DMS153 treated with DMSO at 0.1 percent for 48 hours (cell line): ENCODE results near the gene PLCG2.

Experiments used
- DNase-seq: peaks from one replicate; lab custom pipeline; 2025; ENCODE audit not compliant: unreplicated experiment; lab: John Stamatoyannopoulos, UW

PLCG2 gene

GRCh38 chr16:81841722-81842121 lies 62.6 kb downstream of the PLCG2 start:
- DNase-seq, result no peak

DNA sequence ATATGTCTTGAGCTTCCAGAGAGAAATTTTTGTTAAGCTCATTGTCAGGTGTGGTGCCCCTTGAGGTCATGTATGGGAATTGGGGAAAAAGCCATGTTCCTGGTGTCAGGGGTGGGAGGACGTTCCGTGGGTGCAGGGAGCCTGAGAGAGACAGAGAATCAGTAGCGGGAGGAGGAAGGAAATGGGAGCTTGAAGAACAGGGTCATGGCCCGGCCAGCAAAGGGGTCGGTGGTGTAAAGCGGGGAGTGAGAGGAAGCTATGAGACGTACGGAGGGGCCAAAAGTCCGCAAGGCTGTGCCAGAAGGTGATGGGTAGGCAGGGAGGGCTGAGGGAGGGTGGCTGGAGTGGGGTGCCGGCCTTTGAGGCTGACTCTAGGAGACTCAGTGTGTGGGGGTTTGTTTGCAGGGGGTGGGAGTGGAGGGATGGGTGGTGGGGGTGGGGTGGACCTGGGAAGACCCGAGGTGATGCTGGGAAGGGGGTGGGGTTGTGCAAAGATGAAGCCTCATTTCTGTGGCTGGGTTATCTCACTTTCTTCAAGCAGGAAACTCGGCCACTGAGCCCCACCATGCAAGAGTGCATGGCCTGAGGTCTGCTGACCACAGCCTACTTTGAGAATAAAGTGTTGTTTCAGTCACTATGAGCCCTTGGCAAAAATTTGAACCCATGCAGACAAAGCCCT lies 63.6 kb downstream of the PLCG2 start:
- DNase-seq, result no peak

DNA sequence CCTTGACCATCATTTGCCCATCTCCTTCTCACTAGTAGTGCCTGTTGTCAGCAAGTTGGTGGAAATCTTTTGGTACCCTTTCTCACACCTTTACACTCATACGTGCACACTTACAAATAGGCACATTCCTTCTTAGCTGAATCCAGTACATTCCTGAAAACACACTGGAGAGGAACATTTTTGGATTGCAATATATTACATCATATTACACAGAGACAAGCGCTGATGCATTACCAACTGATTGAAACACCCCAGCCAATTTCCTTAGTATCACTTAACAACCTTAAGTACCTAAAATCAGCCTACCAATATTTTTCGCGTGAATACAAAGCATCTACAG lies 64.1 kb downstream of the PLCG2 start:
- no peak for DNase-seq

GRCh38 chr16:81843683-81844082 lies 64.6 kb downstream of the PLCG2 start:
- DNase-seq, result no peak

- no peak for DNase-seq
These were observed 67.0 kb downstream of the PLCG2 start for GRCh38 chr16:81846105-81846504.

- no peak for DNase-seq
These were observed 69.3 kb downstream of the PLCG2 start for GRCh38 chr16:81848306-81848853.

DNA sequence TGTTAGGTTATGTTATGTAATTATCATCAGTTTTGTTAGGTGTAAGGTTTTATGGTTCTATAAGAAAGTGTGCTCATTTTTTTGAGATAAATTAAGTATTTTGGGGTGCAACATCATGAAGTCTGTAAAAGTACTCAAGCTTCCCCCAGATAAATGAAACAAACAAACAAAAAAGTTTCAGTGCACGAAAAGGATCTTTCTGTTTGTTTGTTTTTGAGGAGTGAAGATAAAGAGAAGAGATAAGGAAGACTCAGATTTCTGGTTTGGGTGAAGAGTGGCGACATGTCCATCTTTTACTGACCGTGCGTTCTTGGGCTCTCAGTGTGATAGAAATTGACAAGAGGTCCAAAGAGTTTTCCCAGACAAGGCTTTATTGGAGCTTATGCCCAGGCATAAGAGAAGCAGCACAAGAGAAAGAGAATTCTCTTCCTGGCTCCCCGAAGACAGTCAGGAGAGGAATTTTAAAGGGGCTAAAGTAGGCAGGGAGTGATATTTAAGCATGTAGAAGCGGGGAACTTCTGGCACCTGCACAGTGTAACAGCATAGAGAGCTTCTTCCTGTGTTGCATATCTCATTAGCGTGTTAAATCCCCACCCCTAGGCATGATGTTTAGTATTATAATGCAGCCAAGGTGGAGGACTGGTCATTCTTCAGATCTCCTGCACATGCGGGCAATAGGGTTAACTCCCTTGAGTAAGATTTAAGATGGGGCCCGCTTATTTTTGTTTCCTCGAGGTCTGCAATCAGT lies 71.3 kb downstream of the PLCG2 start:
- DNase-seq, result no peak

- no peak for DNase-seq
These were observed 73.3 kb downstream of the PLCG2 start for GRCh38 chr16:81852347-81852746.

GRCh38 chr16:81855552-81856153 lies 76.6 kb downstream of the PLCG2 start:
- DNase-seq, result no peak

- no peak for DNase-seq
These were observed 81.5 kb downstream of the PLCG2 start for GRCh38 chr16:81860287-81861266.

DNA sequence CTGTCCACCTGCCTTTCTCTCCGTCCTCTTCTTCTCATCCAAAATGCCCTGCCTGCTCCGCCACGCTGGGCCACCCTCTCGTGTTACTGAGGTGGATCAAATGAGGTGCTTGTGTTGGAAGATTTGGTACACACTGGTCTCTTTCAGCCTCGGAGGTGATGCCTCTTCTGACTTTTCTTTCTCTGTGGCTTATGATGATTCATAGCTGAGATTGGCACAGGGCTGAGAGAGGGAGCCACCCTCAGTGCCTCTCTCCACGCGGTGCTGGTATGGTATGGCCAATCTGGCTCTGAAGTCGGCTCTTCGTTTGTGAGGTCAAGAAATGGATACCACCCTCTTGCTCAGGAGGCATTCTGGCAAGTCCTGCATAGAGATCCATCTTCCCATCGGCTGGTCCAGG lies 82.4 kb downstream of the PLCG2 start:
- DNase-seq, result no peak

DNA sequence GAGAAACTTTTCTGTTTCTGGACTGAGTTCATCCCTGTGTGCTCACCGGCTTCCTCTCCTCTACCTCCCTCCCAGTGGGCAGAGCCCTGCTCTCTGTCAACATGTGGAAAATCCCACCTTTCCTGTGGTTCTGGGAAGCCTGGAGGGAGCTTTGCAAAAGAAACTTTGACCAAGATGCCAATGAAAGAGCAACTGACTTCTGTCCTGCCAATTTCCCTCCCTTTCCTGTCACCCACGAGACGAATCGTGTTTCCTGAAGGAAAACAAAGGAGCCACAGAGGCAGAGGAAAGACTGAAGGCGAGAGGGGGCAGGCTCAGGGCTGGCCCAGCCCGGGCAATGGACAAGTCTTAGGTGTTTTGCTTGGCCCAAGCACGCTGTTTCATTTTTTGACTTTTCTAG lies 82.8 kb downstream of the PLCG2 start:
- no peak for DNase-seq

DNA sequence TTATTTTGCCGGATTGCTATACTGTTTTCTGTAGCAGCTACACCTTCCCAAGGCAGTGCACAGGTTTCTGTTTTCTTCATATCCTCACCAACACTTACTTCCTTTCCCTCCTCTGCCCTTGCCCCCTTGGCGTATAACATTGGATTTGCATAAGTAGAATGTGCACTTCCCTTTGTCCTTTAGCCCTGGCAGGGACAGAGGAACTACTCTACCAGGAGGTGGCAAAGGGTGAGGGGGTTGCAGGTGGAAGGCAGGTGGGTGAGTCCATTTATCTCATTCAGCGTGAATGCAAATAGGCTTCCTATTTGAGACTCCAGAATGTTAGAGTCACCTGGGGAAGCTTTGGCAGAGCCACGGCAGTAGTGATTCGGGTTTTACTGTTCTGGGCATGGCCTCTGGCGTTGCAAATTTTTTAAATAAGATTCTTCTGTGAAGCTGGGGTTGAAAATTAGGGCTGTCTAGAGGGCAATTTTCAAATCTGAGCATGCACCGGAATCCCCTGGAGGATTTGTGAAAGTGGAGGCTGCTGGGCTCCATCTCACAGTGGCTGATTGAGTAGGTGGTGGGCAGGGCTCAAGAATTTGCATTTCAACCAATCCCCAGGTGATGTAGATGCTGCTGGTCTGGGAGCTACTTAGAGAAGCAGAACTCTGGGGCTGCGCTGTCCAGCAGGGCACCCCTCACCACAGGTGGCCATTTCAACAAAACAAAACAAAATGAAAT lies 84.7 kb downstream of the PLCG2 start:
- DNase-seq, result peak; percentile 9

- DNase-seq, result no peak
These were observed 85.7 kb downstream of the PLCG2 start for GRCh38 chr16:81864646-81865382.

GRCh38 chr16:81866820-81867440 lies 87.8 kb downstream of the PLCG2 start:
- DNase-seq, result no peak

GRCh38 chr16:81868057-81868748 lies 89.1 kb downstream of the PLCG2 start:
- DNase-seq, result no peak

DNA sequence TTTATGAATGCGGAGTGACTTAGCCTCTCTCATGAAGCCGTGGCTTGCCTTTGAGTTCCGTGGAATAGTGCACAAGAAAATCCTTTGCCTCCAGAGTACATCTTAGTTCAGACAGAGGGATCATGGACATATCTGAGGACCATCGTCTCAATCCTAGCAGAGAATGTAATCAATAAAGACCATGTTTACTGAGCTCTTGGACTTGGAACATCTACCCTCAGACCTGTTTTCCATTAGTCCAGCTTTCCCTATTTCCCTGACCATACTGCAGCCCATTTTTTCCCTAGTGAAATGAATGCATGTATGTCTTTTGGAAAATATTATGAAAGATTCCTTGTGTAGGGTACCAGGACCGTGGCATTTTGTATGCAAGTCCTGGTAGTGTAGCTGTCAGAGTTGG lies 90.2 kb downstream of the PLCG2 start:
- no peak for DNase-seq

GRCh38 chr16:81873206-81873605 lies 94.1 kb downstream of the PLCG2 start:
- no peak for DNase-seq
